NCI-H82 (cell line): Measurements from ENCODE around the gene HECTD2.
A peak's percentile ranks its signal among the peaks of the same experiment; 100 is the strongest.
"Not testable (repeated sequence)": the region's sequence is repeated elsewhere in the genome, so short reads cannot be mapped to it uniquely, and the experiment has no call there.

Experiments
- DNase-seq: peaks from one replicate; lab custom pipeline; 2025; lab: John Stamatoyannopoulos, UW

The HECTD2 gene, protein sequence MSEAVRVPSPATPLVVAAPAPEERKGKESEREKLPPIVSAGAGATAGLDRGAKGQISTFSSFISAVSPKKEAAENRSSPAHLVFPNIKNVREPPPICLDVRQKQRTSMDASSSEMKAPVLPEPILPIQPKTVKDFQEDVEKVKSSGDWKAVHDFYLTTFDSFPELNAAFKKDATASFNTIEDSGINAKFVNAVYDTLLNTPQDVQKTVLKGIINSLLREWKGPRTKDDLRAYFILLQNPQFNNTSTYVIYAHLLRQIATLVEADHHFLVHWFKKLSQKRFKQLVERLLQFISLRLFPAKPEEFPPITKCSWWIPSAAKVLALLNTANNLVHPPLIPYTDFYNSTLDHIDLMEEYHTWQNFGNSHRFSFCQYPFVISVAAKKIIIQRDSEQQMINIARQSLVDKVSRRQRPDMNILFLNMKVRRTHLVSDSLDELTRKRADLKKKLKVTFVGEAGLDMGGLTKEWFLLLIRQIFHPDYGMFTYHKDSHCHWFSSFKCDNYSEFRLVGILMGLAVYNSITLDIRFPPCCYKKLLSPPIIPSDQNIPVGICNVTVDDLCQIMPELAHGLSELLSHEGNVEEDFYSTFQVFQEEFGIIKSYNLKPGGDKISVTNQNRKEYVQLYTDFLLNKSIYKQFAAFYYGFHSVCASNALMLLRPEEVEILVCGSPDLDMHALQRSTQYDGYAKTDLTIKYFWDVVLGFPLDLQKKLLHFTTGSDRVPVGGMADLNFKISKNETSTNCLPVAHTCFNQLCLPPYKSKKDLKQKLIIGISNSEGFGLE

DNA sequence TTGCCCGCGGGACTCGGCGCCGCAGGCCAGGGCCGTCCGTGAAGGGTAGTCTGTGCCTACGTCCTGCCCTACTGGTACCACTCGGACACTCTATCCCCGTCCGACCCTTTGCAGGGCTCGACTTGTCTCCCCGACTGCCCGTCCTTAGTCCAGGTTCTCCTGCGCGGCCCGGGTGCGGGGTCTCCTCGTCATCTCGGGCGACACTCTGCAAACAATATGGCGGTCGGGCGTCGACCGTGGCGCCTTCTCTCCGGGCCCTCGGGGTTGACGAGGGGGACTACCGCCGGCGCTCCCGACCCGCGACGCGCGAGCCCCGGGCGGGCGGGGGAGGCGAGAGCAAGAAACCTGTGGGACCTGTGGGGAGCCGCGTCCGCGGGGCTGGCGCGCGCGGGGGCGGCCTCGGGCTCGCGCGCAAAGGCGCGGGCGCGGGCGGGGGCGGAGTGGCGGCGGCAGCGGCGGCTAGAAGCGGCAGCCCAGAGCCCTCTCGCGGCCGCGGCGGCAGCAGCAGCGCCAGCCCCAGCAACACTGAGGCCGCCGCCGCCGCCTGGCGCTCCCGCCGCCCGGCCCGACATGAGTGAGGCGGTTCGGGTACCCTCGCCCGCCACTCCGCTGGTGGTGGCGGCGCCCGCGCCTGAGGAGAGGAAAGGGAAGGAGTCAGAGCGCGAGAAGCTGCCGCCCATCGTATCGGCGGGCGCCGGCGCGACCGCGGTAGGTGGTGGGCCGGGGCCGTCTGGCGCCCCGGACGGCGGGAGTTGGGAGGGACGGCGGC lies at the start of gene HECTD2:
Gene HECTD2 (plus strand): TSS at position 476 of the 769 bp plus-strand sequence. CDS start 95 bp downstream, at position 571.
- DNase-seq, result peak; percentile 78

DNA sequence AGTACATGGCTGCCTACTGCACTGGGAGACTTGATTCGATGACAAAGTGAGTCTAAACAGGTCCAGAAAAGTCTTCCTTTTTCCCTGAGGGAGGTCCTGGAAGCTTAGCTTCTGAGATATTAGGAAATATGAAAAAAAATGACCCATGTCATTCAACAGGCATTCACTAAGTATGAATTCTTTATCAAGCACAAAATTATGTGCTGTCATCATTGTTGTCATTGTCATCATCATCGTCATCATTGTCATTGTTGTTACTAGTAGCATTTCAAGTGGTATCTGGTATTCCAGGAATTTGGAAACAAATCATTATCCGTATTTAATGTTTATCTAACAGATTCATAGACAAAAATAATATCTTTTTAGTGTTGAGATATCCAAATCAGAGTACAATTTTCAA lies 49.7 kb upstream of the HECTD2 start:
- DNase-seq, result no peak

DNA sequence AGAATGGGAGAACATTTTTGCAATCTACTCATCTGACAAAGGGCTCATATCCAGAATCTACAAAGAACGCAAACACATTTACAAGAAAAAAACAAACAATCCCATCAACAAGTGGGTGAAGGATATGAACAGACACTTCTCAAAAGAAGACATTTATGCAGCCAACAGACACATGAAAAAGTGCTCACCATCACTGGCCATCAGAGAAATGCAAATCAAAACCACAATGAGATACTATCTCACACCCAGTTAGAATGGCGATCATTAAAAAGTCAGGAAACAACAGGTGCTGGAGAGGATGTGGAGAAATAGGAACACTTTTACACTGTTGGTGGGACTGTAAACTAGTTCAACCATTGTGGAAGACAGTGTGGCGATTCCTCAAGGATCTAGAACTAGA lies 44.6 kb upstream of the HECTD2 start:
- not testable (repeated sequence) for DNase-seq

DNA sequence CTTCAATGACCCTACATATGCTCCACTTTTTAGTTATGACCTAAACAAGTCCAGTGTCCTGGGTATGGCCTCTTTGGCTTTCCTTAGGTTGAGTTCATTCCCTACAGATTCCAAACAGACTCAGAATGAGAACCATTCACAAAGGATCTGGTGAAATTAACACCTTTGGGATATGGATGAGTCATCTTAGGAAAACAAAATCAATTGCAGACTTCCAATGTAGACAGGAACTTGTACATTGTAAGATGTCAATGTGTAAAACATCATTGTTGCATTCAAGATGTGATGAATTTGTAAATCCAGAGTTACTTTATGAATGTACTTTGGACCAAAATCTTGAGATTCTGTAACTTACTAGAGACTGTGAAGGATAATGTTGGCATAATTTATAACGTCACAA lies 43.4 kb upstream of the HECTD2 start:
- DNase-seq, result no peak

DNA sequence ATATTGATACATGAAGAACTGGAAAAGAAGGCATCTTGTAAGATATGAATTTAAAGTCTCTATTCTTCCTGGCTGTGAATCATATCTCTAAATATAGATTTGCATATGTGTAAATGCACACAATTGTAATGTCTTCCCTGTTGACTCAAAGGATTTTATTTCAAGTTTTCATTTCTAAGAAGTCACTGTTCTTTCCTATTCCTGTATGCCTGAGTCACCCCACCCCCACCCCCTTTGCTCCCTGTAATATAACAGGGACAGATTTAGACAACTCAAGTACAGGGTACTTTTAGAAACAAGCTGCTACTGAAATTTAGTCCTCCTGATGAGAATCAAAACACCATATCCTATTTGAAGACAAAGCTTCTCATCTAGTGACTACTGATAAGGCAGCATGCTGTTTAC lies 43.0 kb upstream of the HECTD2 start:
- DNase-seq, result no peak

DNA sequence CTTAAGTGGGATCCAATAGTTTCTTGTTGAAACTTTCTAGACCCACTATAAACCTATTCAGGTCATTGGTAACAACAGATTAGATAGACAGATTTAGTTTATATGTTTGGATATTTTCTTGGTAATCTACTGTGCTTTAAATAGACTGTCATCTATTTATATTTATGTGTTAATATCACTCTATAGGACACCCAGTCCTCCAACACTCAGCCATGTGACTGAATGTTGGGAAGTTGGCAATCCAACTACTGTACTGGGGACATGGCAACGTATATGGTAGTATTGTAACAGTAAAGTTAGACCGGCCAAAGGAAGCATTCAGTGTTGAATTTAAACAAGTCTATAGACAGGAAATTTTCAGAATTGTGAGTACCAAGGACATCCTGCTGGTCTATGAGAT lies 42.6 kb upstream of the HECTD2 start:
- no peak for DNase-seq

DNA sequence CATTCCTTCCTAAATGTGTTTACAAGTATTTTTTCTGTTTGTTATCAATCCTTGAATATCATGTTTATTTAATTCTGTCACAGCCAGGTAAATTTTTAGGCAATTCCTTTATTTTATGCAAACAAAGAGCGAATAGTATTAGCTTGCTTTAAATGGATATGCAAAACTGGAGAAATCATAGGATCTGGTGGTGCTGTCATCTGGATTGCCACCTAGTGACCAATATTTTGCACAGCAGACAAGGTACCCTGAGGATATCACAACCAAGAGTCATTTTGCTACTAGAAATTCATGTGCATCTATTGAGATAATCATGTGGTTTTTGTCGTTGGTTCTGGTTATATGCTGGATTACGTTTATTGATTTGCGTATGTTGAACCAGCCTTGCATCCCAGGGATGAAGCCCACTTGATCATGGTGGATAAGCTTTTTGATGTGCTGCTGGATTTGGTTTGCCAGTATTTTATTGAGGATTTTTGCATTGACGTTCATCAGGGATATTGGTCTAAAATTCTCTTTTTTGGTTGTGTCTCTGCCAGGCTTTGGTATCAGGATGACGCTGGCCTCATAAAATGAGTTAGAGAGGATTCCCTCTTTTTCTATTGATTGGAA lies 40.1 kb upstream of the HECTD2 start:
- not testable (repeated sequence) for DNase-seq

DNA sequence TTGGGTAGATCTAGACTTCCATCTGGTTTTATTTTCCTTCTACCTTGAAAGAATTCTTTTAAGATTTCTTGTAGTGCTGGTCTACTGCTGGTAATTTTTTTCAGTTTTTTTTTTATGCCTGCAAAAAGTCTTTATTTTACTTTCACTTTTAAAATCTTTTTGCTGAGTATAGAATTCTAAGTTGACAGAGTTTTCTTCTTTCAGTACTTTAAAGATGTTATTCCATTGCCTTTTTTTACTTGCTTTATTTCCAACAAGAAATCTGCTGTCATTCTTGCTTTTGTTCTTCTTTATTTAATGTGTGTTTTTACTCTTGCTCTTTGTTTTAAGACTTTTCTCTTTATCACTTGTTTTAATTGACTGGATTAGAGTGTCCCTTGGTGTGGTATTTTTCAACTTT lies 36.1 kb upstream of the HECTD2 start:
- no peak for DNase-seq

DNA sequence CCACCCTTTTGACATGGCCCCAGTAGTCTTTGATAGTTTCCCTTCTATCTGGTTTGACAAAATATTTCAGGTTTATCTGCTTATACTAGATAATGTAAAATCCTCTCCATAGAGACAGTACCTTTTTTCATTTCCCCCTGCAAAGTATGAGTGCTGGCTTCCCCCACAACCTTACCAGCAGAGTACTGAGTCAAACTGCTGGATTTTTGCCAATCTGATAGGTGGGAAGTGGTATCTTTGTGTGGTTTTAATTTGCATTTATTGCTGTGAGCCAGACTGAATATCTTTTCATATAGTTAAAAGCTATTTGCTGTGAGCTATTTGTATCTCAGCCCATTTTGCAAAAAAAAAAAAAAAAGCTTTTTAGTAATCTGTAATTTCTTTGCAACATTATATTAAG lies 32.1 kb upstream of the HECTD2 start:
- no peak for DNase-seq

DNA sequence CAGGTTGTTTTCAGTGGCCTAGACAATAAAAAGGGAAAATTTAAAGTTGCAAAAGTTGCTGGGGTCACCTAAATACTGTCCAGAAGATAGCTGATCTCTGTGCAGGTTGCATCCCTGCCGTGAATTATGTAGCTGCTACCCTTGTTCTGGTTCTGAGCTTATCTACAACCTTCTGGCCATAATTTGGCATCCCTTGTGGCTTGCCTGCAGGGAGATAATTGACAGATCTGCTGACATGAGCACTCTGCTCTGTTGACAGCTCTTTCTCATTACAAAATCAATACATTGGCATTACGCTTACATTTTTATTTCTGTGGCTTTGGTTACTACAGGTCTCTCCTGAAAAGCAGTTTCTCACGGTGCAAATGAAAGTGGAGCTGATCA lies 29.3 kb upstream of the HECTD2 start:
- no peak for DNase-seq

DNA sequence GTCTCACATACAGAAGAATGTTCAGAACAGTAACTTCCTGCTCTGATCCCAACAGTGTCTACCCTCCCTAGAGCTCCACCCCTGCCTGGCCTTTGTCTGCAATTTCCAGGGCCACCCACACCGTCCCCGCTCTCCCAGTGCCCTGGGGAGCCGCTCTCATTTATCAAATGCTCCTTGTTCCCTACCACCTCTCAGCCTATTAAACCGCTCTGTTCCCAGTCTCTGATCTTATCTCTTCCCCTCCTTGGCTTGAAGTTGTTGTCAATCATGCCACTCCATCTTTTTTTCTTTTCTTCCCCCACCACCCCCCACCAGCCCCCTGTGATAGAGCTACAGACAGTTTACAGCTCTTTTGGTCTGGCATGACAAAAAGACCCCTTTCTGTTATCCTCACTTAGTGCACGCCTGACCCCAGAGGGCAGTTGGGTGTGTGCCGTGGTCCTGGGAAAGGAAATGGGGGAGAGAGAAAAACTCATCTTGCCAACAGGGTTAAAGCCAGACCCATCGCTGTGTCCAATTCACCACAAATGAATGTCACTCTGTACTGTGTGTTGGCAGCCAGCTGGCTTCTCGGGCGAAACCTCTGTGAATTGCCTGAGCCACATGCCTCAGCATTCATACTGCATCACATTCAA lies 28.8 kb upstream of the HECTD2 start:
- DNase-seq, result no peak

DNA sequence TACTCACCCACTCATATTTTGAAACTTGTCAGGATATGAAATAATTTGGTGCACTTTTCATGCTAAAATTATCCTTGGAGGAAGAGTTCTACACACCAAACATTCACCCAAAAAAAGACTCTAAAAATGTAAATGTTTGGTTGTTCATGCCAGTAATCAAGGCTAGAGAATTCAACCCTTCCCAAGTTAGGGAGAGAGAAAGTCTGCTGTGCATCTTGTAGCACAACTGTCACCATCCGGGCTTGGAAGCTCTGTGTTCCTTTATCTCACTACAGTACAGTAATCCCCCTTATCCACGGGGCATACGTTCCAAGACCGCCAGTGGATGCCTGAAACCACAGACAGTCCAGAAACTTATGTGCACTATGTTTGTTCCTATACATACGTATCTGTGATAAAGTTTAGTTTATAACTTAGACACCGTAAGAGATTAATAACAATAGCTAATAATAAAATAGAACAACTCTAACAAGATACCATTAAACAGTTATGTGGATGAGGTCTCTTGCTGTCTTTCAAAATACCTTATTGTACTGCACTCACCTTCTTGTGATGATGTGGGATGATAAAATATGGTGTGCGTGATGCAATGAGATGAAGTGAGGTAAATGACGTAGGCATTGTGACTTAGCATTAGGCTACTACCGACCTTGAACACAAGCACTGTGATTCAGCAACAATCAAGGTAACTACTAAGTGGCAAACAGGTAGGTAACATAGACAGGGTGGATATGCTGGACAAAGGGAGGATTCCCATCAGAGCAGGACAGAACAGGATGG lies 24.6 kb upstream of the HECTD2 start:
- peak; percentile 17 for DNase-seq

DNA sequence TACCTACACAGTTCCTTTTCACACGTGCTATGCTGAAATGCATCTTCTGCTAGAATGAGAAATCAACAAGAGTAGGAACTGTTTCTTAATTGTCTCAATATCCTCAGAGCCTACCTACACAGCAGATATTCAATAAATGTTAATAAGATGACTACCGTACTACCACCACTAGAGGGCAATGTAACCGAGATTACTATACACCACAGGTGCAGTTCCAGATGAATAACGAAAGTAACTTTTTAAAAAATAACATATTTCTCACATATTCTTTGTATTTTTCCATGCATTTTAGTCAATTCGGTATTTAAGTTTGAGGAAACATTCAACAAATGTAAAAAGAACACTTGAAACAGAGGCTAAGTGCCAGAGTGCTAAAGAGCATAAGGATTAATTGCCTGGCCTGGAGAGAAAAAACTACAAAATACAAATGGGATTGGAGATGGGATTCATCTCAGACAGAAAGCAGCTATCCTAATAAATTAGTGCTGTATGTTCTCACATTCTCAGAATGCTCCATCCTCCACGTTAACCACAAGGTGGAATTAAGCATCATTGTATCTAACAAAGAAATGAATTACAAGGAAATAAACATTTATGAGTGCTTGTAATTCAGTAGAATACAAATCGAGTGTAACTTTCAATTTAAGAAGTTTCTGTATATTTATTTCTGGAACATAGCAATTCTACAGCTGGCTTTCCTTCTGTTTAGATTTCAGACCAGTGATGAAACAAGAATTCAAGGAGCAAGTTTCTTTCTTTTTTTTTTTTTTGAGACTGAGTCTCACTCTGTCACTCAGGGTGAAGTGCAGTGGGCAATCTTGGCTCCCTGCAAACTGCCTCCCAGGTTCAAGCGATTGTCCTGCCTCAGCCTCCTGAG lies 20.3 kb upstream of the HECTD2 start:
- DNase-seq, result peak; percentile 77

DNA sequence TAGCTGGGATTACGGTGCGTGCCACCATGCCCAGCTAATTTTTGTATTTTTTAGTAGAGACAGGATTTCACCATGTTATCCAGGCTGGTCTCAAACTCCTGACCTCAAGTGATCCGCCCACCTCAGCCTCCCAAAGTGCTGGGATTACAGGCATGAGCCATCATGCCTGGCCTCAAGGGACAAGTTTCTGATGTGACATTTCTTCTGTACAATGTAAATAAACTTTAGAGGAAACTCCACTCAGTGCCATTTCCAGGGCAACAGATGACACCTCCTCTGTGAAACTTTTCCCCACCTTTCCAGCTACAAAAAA lies 19.7 kb upstream of the HECTD2 start:
- DNase-seq, result not testable (repeated sequence)

DNA sequence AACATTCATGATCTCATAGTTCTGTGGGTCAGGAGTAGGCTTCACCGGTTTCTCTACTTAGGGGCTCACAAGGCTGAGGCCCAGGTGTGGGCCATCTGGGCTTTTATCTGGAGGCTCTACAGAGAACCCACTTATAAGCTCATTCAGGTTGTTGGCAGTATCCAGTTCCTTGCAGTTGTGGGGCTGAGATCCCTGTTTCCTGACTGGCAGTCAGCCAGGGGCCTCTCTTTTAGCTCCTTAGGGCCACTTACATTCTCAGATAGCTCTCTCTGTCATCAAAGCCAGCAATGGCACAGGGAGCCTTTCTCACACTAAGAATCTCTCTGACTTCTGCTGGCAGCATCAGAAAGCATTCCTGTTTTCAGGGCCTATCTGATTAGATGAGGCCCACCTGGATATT lies 18.2 kb upstream of the HECTD2 start:
- peak; percentile 38 for DNase-seq

DNA sequence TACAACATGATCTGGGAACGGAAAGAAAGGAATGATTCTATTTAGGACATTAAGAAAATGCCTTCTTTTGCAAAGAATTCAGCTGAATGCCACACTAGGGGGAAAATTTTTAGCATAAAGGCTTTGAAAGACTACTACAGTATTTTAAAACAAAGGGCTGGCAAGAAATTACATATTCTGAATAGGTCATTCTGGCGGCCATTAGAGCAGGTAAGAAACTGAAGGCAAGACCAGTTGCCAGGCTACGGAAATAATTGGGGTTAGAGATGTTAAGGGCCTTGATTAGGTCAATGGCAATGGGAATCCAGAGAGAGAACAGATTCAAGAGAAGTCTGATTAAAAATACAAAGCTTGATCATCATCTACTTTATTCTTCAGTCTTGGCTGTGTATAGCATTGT lies 3.8 kb upstream of the HECTD2 start:
- DNase-seq, result no peak

DNA sequence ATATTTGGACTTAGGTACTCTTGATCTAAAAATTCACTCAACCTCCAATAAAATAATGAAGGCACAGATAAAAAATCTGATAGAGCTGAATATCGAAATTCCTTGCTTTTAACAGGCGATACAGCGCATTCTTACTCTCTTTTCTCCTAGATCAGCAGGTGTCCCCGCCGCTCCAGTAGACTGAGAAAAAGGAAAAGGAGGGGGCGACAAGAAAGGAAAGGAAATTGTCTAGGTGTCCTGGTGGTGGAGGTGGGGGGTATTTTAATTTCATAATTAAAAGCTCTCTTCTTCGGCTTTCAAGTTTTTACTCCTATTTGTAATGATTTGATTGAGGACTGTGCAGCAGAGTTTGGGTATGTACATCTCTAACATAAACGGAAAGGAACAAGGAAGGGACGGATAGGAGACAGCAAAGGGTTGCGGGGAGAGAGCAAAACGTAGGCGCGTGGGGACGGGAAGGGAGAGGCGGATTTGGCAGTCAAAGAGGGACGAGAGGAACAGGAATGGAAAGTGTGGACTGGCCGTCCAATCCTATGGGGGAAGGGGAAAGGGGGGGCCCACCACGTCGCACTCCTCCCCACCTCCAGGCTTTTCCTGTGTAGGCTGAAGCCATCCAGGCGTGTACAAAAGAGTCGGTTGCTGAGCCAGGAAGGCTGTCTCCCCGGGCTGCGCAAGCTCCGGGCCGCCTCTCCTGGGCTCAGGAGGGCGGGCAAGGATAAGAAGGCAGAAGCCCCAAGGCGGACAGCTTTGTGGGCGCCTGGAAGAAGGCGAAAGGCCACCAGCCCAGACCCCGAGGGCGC lies 875 bp upstream of the HECTD2 start:
- DNase-seq, result peak; percentile 89

DNA sequence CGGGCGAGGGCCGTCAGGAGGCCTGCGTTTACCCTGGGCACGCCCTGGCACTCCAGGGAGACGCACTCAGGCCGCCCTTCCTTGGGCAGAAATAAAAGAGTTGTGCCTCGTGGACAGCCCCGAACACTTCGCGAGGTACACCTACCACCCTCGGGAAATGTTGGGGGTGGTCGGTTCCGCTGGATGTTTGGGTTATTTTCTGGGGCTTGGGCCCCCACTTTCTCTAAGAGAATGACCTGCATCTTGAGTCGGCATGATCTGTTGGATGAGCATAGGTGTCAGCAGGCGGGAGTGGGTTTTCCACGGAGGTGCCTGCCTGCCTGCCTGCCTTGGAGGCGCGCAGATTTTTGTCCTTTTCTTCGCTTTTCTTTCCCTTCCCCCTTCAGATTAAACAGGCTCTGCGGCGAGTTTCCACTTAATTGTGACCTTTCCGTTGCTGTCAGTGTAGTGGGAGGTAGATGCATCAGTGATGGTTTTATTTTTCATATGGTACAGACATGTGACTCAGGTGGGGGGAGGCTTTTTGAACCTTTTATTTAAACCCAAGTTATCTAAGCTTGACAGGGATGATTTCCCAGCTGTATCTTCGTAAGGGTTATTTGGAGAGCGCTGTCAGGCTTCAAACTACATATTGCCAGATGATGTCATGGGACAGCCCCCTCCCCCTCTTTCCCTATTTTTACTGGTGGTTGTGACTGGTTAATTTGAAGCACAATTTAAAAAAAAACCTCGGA lies 661 bp downstream of the HECTD2 start:
- DNase-seq, result peak; percentile 19

DNA sequence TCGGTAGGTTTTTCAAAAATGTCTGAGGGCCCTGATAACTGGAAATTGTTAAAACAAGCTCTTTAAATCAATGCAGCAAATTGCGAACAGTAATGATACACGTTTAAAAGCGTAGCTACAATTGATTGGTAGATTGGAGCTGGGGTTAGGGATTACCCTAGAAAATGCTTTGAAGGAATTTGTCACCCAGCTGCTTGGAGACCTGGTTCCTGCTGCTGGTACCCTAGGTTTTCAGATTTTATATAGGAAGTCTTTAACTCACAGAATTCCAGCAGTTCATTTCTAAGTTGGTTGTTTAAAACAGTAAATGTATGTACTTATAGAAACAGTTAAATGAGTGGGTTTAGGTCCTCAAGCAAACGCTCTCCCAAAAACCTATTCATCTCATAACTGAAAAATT lies 1.5 kb downstream of the HECTD2 start:
- peak; percentile 11 for DNase-seq
